OCI-LY7 (cell line): ENCODE results near the gene ZDHHC14.

Experiments
- EZH2phosphoT487 ChIP-seq: fragments of 200-600 bp; sonication (generic); IDR thresholded peaks from 2 replicates; pipeline ENCODE4 v1.6.1; 2018; ENCODE audit warnings: low read depth, borderline replicate concordance, mild to moderate bottlenecking, mixed run types, antibody characterized with exemption, low read length, moderate library complexity, mixed read lengths
- TF ChIP-seq, protein P1 (sequence below): fragments of 200-600 bp; sonication (generic); conservative IDR thresholded peaks from 2 replicates; pipeline ENCODE4 v1.5.1; 2014; ENCODE audit warnings: mild to moderate bottlenecking, antibody characterized with exemption, low read length, moderate library complexity, mixed read lengths

- TF ChIP-seq, protein P1, sequence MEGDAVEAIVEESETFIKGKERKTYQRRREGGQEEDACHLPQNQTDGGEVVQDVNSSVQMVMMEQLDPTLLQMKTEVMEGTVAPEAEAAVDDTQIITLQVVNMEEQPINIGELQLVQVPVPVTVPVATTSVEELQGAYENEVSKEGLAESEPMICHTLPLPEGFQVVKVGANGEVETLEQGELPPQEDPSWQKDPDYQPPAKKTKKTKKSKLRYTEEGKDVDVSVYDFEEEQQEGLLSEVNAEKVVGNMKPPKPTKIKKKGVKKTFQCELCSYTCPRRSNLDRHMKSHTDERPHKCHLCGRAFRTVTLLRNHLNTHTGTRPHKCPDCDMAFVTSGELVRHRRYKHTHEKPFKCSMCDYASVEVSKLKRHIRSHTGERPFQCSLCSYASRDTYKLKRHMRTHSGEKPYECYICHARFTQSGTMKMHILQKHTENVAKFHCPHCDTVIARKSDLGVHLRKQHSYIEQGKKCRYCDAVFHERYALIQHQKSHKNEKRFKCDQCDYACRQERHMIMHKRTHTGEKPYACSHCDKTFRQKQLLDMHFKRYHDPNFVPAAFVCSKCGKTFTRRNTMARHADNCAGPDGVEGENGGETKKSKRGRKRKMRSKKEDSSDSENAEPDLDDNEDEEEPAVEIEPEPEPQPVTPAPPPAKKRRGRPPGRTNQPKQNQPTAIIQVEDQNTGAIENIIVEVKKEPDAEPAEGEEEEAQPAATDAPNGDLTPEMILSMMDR = no peak
- no peak for TF ChIP-seq EZH2phosphoT487
These were observed 82.2 kb downstream of the ZDHHC14 start for GRCh38 chr6:157462956-157463742.
